GM19351 (cell line): ENCODE results near the gene CSGALNACT2.

Experiments
- ATAC-seq: cut with Tn5 transposase; IDR thresholded peaks from one replicate; pipeline ENCODE4 v1.9.1; 2021; ENCODE audit warnings: mild to moderate bottlenecking, moderate library complexity; ENCODE audit not compliant: unreplicated experiment

The CSGALNACT2 gene

GRCh38 chr10:43111921-43112607, 26.2 kb upstream of the CSGALNACT2 start:
- ATAC-seq: no peak

GRCh38 chr10:43112608-43112961, 25.7 kb upstream of the CSGALNACT2 start:
- ATAC-seq: no peak

GRCh38 chr10:43113201-43114087, 24.8 kb upstream of the CSGALNACT2 start:
- no peak for ATAC-seq

GRCh38 chr10:43114088-43114742, 24.0 kb upstream of the CSGALNACT2 start:
- no peak for ATAC-seq

DNA sequence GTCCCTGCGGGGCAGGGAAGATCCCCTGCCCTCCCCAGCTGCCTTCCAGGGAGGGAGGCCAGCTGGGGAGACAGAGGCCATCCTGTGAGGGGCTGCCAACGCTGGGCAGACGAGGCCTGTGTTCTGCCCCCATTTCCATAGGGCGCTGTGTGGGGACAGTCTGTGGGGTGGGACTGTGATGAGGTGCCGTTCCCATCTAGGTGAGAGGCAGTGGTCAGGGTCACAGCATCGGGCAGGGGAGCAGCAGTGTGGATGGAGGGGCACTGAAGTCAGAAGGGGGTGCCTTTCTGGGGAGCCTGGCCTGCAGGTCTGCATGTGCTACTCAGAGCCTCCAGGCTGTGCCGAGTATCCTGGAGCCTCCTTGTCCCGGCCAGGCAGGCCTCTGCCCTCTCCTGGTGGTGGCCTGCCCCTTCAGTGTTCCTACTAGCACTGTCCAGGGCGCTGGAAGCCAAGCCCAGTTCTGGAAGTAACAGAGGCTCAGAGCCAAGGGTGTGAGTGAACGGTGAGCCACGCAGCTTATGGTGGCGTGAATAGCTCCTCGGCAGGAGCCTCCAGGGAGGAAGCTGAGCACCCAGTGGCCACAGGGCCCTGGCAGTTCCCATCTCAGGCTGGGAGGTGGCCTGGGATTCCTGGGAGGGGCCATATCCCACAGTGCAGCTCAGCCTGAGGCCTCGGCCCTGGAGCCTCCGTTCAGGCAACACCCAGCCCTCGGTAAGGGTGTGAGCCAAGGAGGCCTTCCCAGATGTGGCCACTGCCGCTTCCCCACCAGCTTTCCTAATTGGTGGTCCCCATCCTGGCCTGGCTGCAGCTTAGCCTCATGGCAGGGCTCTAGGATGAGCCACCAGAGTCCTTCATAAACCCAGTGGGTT, 23.3 kb upstream of the CSGALNACT2 start:
- ATAC-seq: no peak

- no peak for ATAC-seq
These were observed 22.2 kb upstream of the CSGALNACT2 start for GRCh38 chr10:43115881-43116595.

DNA sequence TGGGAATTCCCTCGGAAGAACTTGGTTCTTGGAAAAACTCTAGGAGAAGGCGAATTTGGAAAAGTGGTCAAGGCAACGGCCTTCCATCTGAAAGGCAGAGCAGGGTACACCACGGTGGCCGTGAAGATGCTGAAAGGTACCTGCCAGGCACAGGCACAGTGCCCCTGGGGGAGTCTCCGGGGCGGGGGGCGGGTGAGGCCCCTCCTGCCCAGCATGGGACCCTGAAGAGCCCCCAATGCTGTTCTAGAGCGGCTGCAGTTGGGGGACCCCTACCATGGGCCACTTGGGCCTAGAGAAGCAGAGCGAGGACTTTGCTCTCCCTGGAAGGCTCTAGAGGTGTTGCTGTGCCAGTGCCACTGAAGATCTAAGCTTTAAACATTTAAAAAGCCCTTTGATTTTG, 21.6 kb upstream of the CSGALNACT2 start:
- no peak for ATAC-seq

DNA sequence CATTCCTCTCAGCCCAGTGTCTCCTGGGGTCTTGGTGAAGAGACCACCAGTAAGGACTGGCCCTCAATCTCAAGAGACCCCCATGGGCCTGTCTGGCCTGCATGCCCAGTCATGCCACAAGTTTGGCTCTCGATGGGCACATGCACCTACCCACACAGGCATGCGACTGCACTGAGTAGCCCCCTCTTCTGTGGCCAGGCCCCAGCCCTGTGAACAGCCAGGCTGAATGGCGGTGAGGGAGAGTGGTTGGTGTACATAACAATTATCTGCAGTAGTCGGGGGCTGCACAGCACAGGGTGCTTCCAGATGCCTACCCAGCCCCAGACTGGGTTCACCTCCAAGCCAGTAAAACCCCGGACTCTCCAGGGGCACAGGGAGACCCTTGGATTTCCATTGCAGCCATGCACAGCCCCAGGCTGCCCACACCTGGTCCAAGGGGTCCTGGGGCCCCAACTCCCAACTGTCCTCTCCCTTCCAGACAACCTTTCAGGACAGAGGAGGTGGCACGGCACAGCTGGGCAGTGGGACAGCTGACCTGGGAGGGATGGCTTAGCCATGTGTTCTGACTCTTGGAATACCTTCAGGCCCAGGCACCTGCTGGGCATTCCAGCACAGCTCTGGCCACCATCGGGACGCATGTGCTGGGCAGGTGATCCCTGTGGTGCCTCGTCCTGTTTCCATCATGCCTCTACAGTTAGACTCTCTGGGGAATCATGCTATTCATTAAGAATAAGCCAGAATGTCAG, 21.0 kb upstream of the CSGALNACT2 start:
- ATAC-seq: no peak

- no peak for ATAC-seq
These were observed 20.3 kb upstream of the CSGALNACT2 start for GRCh38 chr10:43117777-43118583.

GRCh38 chr10:43118631-43119415, 19.4 kb upstream of the CSGALNACT2 start:
- no peak for ATAC-seq

DNA sequence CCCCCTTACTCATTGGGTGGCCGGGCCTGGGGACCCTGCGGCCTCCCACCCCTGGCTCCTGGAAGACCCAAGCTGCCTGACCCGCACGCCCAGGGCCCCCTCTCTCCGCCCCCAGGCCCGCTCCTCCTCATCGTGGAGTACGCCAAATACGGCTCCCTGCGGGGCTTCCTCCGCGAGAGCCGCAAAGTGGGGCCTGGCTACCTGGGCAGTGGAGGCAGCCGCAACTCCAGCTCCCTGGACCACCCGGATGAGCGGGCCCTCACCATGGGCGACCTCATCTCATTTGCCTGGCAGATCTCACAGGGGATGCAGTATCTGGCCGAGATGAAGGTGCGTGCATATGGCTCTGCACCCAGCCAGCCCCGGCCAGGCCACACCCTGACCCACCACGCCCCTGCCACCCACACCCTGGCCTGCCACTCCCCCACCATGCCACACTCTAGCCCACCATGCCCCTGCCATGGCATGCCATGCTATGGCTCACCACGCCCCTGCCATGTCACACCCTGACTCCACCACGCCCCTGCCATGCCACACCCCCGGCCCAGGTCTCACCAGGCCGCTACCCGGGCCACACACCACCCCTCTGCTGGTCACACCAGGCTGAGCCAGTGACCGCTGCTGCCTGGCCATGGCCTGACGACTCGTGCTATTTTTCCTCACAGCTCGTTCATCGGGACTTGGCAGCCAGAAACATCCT, 18.7 kb upstream of the CSGALNACT2 start:
- ATAC-seq: no peak

GRCh38 chr10:43120116-43120928, 17.9 kb upstream of the CSGALNACT2 start:
- ATAC-seq: peak; percentile 16

DNA sequence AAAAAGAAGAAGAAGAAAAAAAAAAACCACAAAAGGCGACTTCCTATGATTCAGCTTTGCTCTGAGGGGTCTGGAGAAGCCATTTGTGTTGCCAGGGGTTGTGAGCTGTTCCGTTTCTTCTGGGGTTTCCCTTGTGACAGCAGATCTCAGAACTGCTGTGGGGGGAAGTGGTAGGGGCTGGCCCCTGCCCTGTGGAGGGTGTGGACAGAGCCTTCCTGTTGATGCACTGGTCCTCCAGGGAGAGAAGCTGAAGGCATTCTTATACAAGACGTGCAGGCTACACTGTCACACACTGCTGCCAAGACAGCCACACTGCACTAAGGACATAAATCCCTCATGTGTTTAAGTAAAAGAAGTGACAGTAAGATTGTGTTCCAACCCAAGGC, 17.3 kb upstream of the CSGALNACT2 start:
- ATAC-seq: peak; percentile 89

DNA sequence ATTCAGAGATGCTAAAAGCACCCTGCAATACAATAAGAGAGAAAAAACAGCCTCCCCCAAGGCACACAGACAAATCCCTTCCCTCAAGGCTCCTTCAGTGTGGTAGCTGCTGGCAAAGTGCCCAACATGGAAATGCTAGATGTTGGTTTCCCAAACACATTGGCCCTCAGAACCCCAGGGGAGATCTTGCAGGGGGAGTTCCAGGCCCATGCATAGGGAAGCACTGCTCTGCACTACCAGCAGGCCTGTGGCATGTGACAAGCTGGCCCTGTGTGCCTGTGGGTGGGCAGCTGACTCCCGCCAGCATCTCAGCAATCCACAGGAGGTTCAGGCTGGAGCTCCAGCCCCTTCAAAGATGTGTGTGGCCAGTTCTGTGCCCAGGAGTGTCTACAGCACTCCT, 16.8 kb upstream of the CSGALNACT2 start:
- ATAC-seq: no peak

GRCh38 chr10:43122096-43122495, 16.1 kb upstream of the CSGALNACT2 start:
- no peak for ATAC-seq

DNA sequence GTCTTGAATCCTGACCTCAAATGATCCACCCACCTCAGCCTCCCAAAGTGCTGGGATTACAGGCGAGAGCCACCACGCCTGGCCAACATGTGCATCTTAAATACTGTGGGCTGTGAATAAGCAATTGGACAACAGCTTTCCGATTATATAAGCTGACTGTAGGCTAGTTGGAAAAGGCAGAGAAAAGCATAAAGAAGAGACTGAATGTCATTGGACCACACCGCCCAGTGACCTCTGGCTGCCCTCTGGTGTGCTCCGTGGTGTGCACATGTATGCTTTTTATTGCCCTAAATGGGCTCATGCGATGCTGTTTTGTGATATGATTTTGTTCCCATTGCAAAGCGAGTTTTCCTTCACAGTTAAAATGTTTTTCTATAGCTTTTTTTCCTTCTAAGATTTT, 15.4 kb upstream of the CSGALNACT2 start:
- no peak for ATAC-seq
